DOHH2 (cell line): ENCODE results near the gene BRD3OS.

Source experiments
- H3F3A ChIP-seq: fragments of 200-600 bp; sonication (generic), shearing (Covaris generic); 2 replicates; pipeline ENCODE4 v1.6.0; 2016; ENCODE audit warnings: antibody characterized with exemption, mild to moderate bottlenecking; ENCODE audit not compliant: control insufficient read depth, insufficient read depth
- H3K27ac ChIP-seq: fragments of 200-600 bp; sonication (generic); 2 replicates; pipeline ENCODE4 v1.5.1; 2014; ENCODE audit warnings: low read depth, mild to moderate bottlenecking, low read length, moderate library complexity
- H3K27me3 ChIP-seq: fragments of 200-600 bp; sonication (generic); 2 replicates; pipeline ENCODE4 v1.6.1; 2014; ENCODE audit warnings: mild to moderate bottlenecking, low read length, mixed read lengths; ENCODE audit not compliant: control insufficient read depth
- H3K36me3 ChIP-seq: fragments of 200-600 bp; sonication (generic); 2 replicates; pipeline ENCODE4 v1.6.1; 2014; ENCODE audit warnings: mild to moderate bottlenecking, low read length, moderate library complexity, mixed read lengths; ENCODE audit not compliant: control insufficient read depth
- H3K4me1 ChIP-seq: fragments of 200-600 bp; sonication (generic); 2 replicates; pipeline ENCODE4 v1.6.1; 2014; ENCODE audit warnings: mild to moderate bottlenecking, low read length, mixed read lengths; ENCODE audit not compliant: control insufficient read depth
- H3K4me2 ChIP-seq: fragments of 200-600 bp; sonication (generic); 2 replicates; pipeline ENCODE4 v1.6.0; 2014; ENCODE audit warnings: mild to moderate bottlenecking, low read length, moderate library complexity
- H3K4me3 ChIP-seq: fragments of 200-600 bp; sonication (generic); 2 replicates; pipeline ENCODE4 v1.5.1; 2014; ENCODE audit warnings: mild to moderate bottlenecking, low read length, mixed read lengths
- H3K79me2 ChIP-seq: fragments of 200-600 bp; sonication (generic); 2 replicates; pipeline ENCODE4 v1.6.1; 2014; ENCODE audit warnings: mild to moderate bottlenecking, low read length, mixed read lengths; ENCODE audit not compliant: control insufficient read depth
- H3K9me2 ChIP-seq: fragments of 200-600 bp; sonication (generic); replicated peaks from 2 replicates; pipeline ENCODE4 v1.6.1; 2014; ENCODE audit warnings: mild to moderate bottlenecking, low read length, mixed read lengths; ENCODE audit not compliant: control insufficient read depth
- H3K9me3 ChIP-seq: fragments of 200-600 bp; sonication (generic); 2 replicates; pipeline ENCODE4 v1.6.1; 2014; ENCODE audit warnings: antibody characterized with exemption, low read length, mixed read lengths; ENCODE audit not compliant: control insufficient read depth, insufficient read depth
- H4K20me1 ChIP-seq: fragments of 200-600 bp; sonication (generic); 2 replicates; pipeline ENCODE4 v1.6.0; 2014; ENCODE audit warnings: low read depth, mild to moderate bottlenecking, antibody characterized with exemption, low read length, moderate library complexity; ENCODE audit not compliant: control insufficient read depth, insufficient read depth
- CTCF ChIP-seq: fragments of 200-600 bp; sonication (generic); IDR thresholded peaks from one replicate; pipeline ENCODE4 v1.5.1; 2014; ENCODE audit warnings: antibody characterized with exemption, mild to moderate bottlenecking, low read depth, low read length; ENCODE audit not compliant: poor library complexity, severe bottlenecking
- EZH2phosphoT487 ChIP-seq: fragments of 200-600 bp; sonication (generic); IDR thresholded peaks from 2 replicates; pipeline ENCODE4 v1.6.1; 2017; ENCODE audit warnings: borderline replicate concordance, mild to moderate bottlenecking, antibody characterized with exemption, low read length, moderate library complexity, mixed read lengths

BRD3OS gene

GRCh38 chr9:134061019-134061687 is 35.9 kb downstream of the BRD3OS start:
- H3K4me1 ChIP-seq, result peaks cover 31% of the 10 kb centered on the region

DNA sequence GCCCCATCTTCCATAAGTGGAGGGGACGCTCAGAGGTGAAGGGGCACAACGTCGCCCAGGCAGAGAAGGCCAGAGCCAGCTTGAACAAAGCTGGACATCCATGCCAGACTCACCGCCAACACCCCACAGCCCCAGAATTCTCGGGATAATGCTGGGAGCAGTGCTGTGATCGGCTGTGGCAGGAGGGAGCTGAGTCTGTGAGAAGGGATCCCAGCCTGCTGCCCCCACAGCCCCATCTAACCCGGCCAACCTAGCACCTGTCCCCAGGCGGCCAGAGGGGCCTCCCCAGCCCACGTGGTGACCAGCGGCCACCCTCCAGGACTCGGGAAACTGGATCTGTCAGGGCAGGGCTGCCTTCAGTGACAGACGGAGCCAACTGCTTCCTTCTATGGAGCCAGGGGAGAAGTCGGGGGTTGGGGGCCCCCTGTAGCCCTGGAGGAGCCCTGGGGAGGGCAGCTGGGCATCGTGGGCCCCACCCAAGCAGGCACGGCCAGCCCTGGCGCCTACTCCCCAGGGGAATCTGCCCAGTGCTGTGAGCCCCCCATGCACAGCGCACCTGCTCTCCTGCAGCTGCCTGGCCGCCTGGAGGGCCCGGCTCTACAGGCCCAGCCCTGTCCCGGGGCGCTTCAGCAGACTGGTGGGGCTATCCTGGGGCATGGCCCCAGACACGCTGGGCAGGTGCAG is 36.5 kb downstream of the BRD3OS start:
- TF ChIP-seq CTCF (no peak), EZH2phosphoT487 (no peak)
- Histone ChIP-seq H4K20me1 (peaks cover 16% of the 10 kb centered on the region), H3K4me3 (no peak overlapping the region), H3K27ac (no peak overlapping the region), H3K9me3 (no peaks in the 10 kb centered on the region), H3K9me2 (no peaks in the 10 kb centered on the region), H3K36me3 (peaks cover 7% of the 10 kb centered on the region), H3K27me3 (no peaks in the 10 kb centered on the region), H3K79me2 (peaks cover 99% of the 10 kb centered on the region), H3K4me2 (no peak overlapping the region), H3F3A (no peaks in the 10 kb centered on the region), H3K4me1 (peaks cover 35% of the 10 kb centered on the region)

More at GRCh38 chr9:134061019-134061687, 35.9 kb downstream of the BRD3OS start:
- H4K20me1 ChIP-seq, result peaks cover 18% of the 10 kb centered on the region
- H3K4me2 ChIP-seq, result no peak overlapping the region
- H3K9me2 ChIP-seq, result no peaks in the 10 kb centered on the region
- H3K27me3 ChIP-seq, result no peaks in the 10 kb centered on the region
- H3K9me3 ChIP-seq, result no peaks in the 10 kb centered on the region
- peaks cover 99% of the 10 kb centered on the region for H3K79me2 ChIP-seq
- no peaks in the 10 kb centered on the region for H3F3A ChIP-seq
- H3K27ac ChIP-seq, result no peak overlapping the region
- TF ChIP-seq CTCF (no peak), EZH2phosphoT487 (no peak)
- H3K36me3 ChIP-seq, result peaks cover 7% of the 10 kb centered on the region; the same call in 1 of the 2 replicates
- no peak overlapping the region for H3K4me3 ChIP-seq

- H3K27ac ChIP-seq, result no peak overlapping the region
- peaks cover 15% of the 10 kb centered on the region for H4K20me1 ChIP-seq
- TF ChIP-seq CTCF (no peak), EZH2phosphoT487 (no peak)
Measured at GRCh38 chr9:134062461-134063087, 37.3 kb downstream of the BRD3OS start.

More at GRCh38 chr9:134062461-134063087, 37.3 kb downstream of the BRD3OS start:
- peaks cover 35% of the 10 kb centered on the region for H3K4me1 ChIP-seq
- H3K36me3 ChIP-seq, result peaks cover 7% of the 10 kb centered on the region
- no peaks in the 10 kb centered on the region for H3K9me3 ChIP-seq
- H3K9me2 ChIP-seq, result no peaks in the 10 kb centered on the region
- peaks cover 96% of the 10 kb centered on the region for H3K79me2 ChIP-seq
- no peaks in the 10 kb centered on the region for H3K27me3 ChIP-seq
- no peak overlapping the region for H3K4me3 ChIP-seq
- H3K4me2 ChIP-seq, result no peak overlapping the region
- H3F3A ChIP-seq, result no peaks in the 10 kb centered on the region
